Epithelial cell of esophagus (primary cell): ENCODE data around the gene SVIP.

Experiments
- DNase-seq: peaks from one replicate; pipeline ENCODE4 v3.0.0; 2010; ENCODE audit warnings: low read depth
- H3K4me3 ChIP-seq: 2 replicates; pipeline ENCODE4 v1.5.1; 2011; ENCODE audit warnings: mild to moderate bottlenecking, low read length, control low read depth
- TF ChIP-seq, protein P1 (sequence below): IDR thresholded peaks from 2 replicates; pipeline ENCODE4 v1.5.1; 2011; ENCODE audit warnings: low read depth, mild to moderate bottlenecking, low read length, control low read depth, inconsistent platforms; ENCODE audit not compliant: insufficient read depth; ENCODE audit errors: missing control alignments

Gene SVIP

DNA sequence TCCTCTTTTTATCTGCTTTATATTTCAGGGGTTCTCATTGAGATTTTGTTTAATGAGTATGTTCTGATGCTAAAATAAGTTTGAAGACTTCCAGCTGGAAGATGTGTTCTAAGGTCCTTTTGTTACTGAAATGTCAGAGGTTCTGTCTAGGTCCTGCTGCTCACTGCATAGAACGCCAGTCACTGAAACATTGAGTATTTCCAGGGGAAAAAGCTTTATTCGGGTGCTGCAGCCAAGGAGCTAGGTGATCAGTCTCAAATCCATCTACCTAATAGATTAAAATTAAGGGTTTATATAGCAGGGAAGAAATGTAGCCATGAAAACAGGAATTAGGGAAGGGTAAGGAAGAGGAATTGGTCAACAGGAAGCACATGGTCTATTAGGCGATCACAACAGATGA is 19.7 kb downstream of the SVIP start:
- no peak for DNase-seq
- H3K4me3 ChIP-seq: no peak overlapping the region
- TF ChIP-seq, protein P1, sequence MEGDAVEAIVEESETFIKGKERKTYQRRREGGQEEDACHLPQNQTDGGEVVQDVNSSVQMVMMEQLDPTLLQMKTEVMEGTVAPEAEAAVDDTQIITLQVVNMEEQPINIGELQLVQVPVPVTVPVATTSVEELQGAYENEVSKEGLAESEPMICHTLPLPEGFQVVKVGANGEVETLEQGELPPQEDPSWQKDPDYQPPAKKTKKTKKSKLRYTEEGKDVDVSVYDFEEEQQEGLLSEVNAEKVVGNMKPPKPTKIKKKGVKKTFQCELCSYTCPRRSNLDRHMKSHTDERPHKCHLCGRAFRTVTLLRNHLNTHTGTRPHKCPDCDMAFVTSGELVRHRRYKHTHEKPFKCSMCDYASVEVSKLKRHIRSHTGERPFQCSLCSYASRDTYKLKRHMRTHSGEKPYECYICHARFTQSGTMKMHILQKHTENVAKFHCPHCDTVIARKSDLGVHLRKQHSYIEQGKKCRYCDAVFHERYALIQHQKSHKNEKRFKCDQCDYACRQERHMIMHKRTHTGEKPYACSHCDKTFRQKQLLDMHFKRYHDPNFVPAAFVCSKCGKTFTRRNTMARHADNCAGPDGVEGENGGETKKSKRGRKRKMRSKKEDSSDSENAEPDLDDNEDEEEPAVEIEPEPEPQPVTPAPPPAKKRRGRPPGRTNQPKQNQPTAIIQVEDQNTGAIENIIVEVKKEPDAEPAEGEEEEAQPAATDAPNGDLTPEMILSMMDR: no peak

DNA sequence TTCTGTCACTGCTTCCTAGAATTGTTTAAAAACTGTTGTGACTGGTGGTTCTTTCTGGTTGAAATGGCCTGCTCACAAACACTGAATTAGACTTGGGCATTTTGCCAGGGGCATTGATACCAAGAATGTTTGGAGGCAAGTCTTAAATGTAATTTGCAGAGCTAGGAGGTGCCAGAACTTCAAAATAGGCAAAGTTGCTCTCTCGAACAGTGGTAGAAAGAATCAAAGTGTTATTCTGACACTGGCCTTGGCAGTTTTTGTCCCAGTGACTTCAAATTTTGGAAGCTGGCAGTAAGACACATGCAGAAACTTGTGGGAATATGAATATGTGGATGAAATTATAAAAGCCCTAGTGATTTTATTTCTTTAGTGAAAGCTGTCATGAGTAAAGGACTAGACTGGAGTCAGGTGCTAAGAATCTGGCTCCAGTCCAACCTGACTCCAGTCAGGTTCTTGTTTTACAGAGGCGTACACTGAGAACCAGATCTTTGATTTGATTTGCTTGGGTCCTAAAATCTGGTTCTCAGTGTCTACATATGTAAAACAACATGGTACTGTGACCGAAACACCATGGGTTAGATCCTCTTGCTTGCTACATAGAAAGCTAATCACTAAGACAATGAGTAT is 20.9 kb downstream of the SVIP start:
- peak; percentile 41 for DNase-seq
- no peak overlapping the region for H3K4me3 ChIP-seq
- TF ChIP-seq, protein P1: no peak

DNA sequence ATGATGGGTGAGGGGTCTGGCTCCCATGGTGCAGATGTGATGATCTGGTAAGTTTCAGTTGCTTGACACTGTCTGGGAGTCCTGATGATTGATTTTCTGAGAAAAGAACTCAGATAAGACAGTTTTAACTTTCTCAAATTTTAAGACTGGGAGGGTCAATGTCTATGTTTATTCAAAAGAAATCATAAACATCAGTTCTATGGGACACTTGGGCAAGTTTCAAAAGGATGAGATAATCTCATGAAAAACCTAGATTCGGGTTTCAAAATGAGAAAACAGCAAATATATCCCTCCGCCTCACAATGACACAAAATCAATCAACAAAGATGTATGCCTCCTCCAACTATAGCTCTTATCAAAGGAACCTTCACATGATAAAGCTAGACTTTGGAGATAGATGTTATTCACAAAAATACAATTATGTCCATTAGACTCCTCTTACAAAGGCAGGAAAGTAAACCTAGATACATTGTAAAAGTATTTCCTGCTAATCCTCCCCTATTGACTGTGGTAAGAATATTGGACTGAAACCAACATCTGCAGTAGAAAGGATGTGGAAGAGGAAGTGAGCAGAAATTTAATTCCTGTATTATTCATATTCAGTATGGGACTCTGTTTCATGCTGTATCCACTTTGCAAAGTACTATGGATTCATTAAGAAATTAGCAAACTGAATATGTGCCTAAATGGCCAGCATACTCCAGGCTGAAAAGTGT is 21.6 kb downstream of the SVIP start:
- peak; percentile 16 for DNase-seq
- TF ChIP-seq, protein P1: no peak
- no peak overlapping the region for H3K4me3 ChIP-seq

DNA sequence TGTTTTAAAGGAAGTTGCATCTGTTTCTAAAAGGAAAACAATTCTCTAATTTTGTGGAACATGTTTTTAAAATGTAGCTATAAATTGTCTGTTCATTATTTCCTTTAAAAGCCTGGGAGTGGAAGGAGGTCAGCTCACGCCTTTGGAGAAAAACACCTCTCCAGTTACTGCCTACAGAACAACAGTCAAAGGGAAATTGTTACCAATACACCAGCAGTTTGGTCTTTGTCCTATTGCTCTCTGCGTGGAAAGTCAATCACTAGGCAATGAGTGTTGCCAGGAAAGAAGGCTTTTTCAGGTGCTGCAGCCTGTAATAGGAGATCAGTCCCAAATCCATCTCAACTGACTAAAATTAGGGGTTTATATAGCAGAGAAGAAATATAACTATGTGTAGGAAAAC is 22.2 kb downstream of the SVIP start:
- no peak for DNase-seq
- no peak overlapping the region for H3K4me3 ChIP-seq
- TF ChIP-seq, protein P1: no peak

DNA sequence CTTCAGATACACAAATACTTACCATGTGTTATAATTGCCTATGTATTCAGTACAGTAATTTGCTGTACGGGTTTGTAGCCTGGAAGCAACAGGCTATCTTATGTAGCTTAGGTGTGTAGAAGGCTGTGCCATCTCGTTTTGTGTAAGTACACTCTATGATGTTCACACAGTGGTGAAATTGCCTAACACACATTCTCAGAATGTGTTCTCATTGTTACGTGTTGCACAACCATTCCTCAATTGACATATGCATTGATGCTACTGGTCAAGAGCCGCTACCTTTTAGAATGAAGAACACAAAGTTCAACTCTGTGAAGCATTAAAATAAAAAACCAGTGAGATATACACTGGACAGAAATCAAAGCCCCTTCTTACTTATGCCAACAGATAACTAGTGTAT is 26.7 kb downstream of the SVIP start:
- no peak for DNase-seq
- no peak overlapping the region for H3K4me3 ChIP-seq
- TF ChIP-seq, protein P1: no peak

DNA sequence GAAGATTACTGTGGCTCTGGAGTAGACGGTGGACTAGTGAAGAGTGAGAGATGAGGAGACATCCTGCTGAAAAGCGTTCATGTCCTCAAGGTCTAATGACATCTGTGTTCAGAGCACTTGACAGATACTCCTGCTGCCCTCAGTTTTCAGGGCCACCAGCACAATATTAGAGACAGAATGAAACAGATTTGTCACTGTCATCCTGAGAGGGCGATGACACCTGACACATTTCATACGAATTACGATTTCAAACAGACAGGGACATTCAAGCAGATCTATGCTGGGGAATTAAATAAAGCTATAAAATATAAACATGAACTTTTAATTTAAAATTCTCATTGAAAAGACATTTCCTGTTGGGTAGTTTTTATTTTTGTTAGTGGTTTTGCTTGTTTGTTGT is 29.1 kb downstream of the SVIP start:
- no peak for DNase-seq
- no peak overlapping the region for H3K4me3 ChIP-seq
- TF ChIP-seq, protein P1: no peak

DNA sequence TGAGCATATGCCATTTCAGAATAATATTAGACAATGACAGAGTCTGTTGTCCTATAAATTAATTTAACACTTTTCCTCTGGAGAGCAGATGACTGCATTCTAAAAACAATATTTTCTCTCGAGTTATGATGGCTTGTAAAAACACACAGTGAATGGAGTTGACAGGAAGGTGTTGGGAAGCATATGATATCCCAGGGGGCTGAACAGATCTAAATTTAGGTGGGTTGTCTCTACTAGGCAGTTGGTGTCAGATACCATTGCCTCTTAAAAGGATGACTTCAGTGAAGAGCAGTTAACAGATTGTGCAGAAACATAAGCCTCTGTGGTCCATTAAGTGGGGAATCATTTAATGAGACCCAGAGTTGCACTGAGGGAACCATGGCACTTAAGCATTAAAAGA is 30.7 kb downstream of the SVIP start:
- TF ChIP-seq, protein P1: no peak
- DNase-seq: no peak
- H3K4me3 ChIP-seq: no peak overlapping the region
